SK-N-SH (cell line): Measurements from ENCODE around the gene RAB30. TPM values are rescaled to one million over a fixed set of nuclear protein-coding genes. Genes with fewer than 3 reads are reported as not detected.

Experiments used
- CTCF ChIA-PET: fragments of 300-600, 350-600 bp; formaldehyde crosslinking; extraction: SDS; loops from one replicate; lab custom pipeline; 2021; lab: Yijun Ruan, JAX
- POLR2A ChIA-PET: fragments of 350-600 bp; sonication (Branson Sonifier 250); formaldehyde crosslinking; extraction: SDS; loops from one replicate; lab custom pipeline; 2020; ENCODE audit warnings: antibody characterized with exemption, inconsistent platforms; lab: Yijun Ruan, JAX
- DNase-seq: peaks from one replicate; pipeline ENCODE4 v3.0.0; 2012
- H2AFZ ChIP-seq: fragments of 200-600 bp; sonication (generic); 2 replicates; pipeline ENCODE4 v1.8.1; 2016; ENCODE audit warnings: antibody characterized with exemption, mild to moderate bottlenecking, low read depth
- H3F3A ChIP-seq: fragments of 200-600 bp; sonication (generic); replicated peaks from 2 replicates; pipeline ENCODE3; 2016; ENCODE audit warnings: antibody characterized with exemption, mild to moderate bottlenecking; ENCODE audit not compliant: insufficient read depth
- H3K27ac ChIP-seq, 2 experiments: fragments of 200-500 bp in 1 of 2; fragments of 200-600 bp in 1 of 2; sonication (Bioruptor generic) in 1 of 2; sonication (generic), shearing (Covaris generic) in 1 of 2; 2 replicates each; pipeline versions ENCODE4 v1.5.1 to v1.6.1; 2014 to 2016; ENCODE audit warnings: low read depth in 2 of 2, inconsistent platforms in 1 of 2, low read length in 1 of 2, mild to moderate bottlenecking in 1 of 2, mixed read lengths in 1 of 2
- H3K27me3 ChIP-seq: fragments of 200-600 bp; sonication (generic), shearing (Covaris generic); 2 replicates; pipeline ENCODE4 v1.6.1; 2016; ENCODE audit warnings: mixed run types; ENCODE audit not compliant: insufficient read depth
- H3K36me3 ChIP-seq, 2 experiments: fragments of 200-500 bp in 1 of 2; fragments of 200-600 bp in 1 of 2; sonication (Bioruptor generic) in 1 of 2; sonication (generic) in 1 of 2; replicated peaks in 1 of 2; 2 replicates each; pipeline versions ENCODE3 to v1.5.1; 2014 to 2016; ENCODE audit warnings: low read length in 1 of 2, mild to moderate bottlenecking in 1 of 2; ENCODE audit not compliant: insufficient read depth in 2 of 2, control insufficient read depth in 1 of 2
- H3K4me1 ChIP-seq, 2 experiments: fragments of 200-500 bp in 1 of 2; fragments of 200-600 bp in 1 of 2; sonication (Bioruptor generic) in 1 of 2; sonication (generic), shearing (Covaris generic) in 1 of 2; 2 replicates each; pipeline versions ENCODE4 v1.5.1 to v1.6.1; 2014 to 2016; ENCODE audit warnings: low read depth in 1 of 2, low read length in 1 of 2, mixed run types in 1 of 2; ENCODE audit not compliant: insufficient read depth in 2 of 2, control insufficient read depth in 1 of 2
- H3K4me2 ChIP-seq: fragments of 200-600 bp; sonication (generic), shearing (Covaris generic); 2 replicates; pipeline ENCODE4 v1.6.1; 2017; ENCODE audit warnings: mixed run types
- H3K4me3 ChIP-seq, 2 experiments: fragments of 200-500 bp in 1 of 2; fragments of 200-600 bp in 1 of 2; sonication (Bioruptor generic) in 1 of 2; sonication (generic), shearing (Covaris generic) in 1 of 2; 2 replicates each; pipeline versions ENCODE4 v1.5.1 to v1.8.1; 2014 to 2016; ENCODE audit warnings: low read depth in 2 of 2, inconsistent platforms in 1 of 2, low read length in 1 of 2, mild to moderate bottlenecking in 1 of 2, mixed read lengths in 1 of 2, moderate library complexity in 1 of 2
- H3K79me2 ChIP-seq: fragments of 200-600 bp; sonication (generic); 2 replicates; pipeline ENCODE4 v1.8.1; 2017; ENCODE audit warnings: mild to moderate bottlenecking; ENCODE audit not compliant: insufficient read depth
- H3K9ac ChIP-seq: fragments of 200-600 bp; sonication (generic); 2 replicates; pipeline ENCODE4 v1.6.1; 2017; ENCODE audit warnings: mixed run types
- H3K9me2 ChIP-seq: fragments of 200-600 bp; sonication (generic); 2 replicates; pipeline ENCODE4 v1.6.1; 2017; ENCODE audit warnings: mixed run types
- H3K9me3 ChIP-seq: fragments of 200-600 bp; sonication (generic); 2 replicates; pipeline ENCODE4 v1.6.1; 2017; ENCODE audit warnings: mixed run types, mild to moderate bottlenecking, moderate library complexity
- H4K20me1 ChIP-seq: fragments of 200-600 bp; sonication (generic); 2 replicates; pipeline ENCODE4 v1.6.1; 2017; ENCODE audit warnings: mild to moderate bottlenecking, mixed run types; ENCODE audit not compliant: insufficient read depth
- CHD2 ChIP-seq: fragments of 150-350 bp; IDR thresholded peaks from 2 replicates; pipeline ENCODE4 v1.6.1; 2018; ENCODE audit warnings: low read length; ENCODE audit not compliant: partially characterized antibody
- ELF1 ChIP-seq: IDR thresholded peaks from 2 replicates; pipeline ENCODE4 v1.4.0; 2012
- EZH2phosphoT487 ChIP-seq: fragments of 200-600 bp; sonication (generic); IDR thresholded peaks from 2 replicates; pipeline ENCODE4 v1.6.1; 2017; ENCODE audit warnings: low read depth, mixed run types, mild to moderate bottlenecking, antibody characterized with exemption, moderate library complexity, borderline replicate concordance
- FOSL2 ChIP-seq: IDR thresholded peaks from 2 replicates; pipeline ENCODE4 v1.4.0; 2012; ENCODE audit warnings: low read depth, mild to moderate bottlenecking, moderate library complexity, borderline replicate concordance
- FOXJ3 ChIP-seq: sonication (generic); formaldehyde crosslinking; IDR thresholded peaks from 2 replicates; pipeline ENCODE4 v1.5.1; 2020; ENCODE audit warnings: mild to moderate bottlenecking, missing genetic modification reagents
- GABPA ChIP-seq: IDR thresholded peaks from 2 replicates; pipeline ENCODE4 v1.4.0; 2012; ENCODE audit warnings: low read depth, mild to moderate bottlenecking
- IRF3 ChIP-seq: fragments of 150-350 bp; IDR thresholded peaks from 2 replicates; pipeline ENCODE4 v1.6.1; 2016; ENCODE audit warnings: mild to moderate bottlenecking, low read depth, low read length
- JUND ChIP-seq: IDR thresholded peaks from 2 replicates; pipeline ENCODE4 v1.4.0; 2012
- MAX ChIP-seq: IDR thresholded peaks from 2 replicates; pipeline ENCODE4 v1.4.0; 2012; ENCODE audit warnings: low read depth
- MXI1 ChIP-seq: IDR thresholded peaks from 2 replicates; pipeline ENCODE4 v1.6.1; 2012; ENCODE audit warnings: mild to moderate bottlenecking, low read depth, low read length, improper control_type of control experiment
- NFIC ChIP-seq: IDR thresholded peaks from 2 replicates; pipeline ENCODE4 v1.4.0; 2012; ENCODE audit warnings: borderline replicate concordance
- NRF1 ChIP-seq: IDR thresholded peaks from 2 replicates; pipeline ENCODE4 v1.6.1; 2012; ENCODE audit warnings: low read depth, mild to moderate bottlenecking, low read length
- PBX3 ChIP-seq: IDR thresholded peaks from 2 replicates; pipeline ENCODE4; 2012
- POLR2AphosphoS5 ChIP-seq: IDR thresholded peaks from 2 replicates; pipeline ENCODE4 v1.6.1; 2012; ENCODE audit warnings: low read depth, low read length
- RAD21 ChIP-seq: IDR thresholded peaks from 2 replicates; pipeline ENCODE4 v1.6.1; 2012; ENCODE audit warnings: mild to moderate bottlenecking, low read length
- RCOR1 ChIP-seq: fragments of 150-350 bp; IDR thresholded peaks from 2 replicates; pipeline ENCODE4 v1.6.1; 2017; ENCODE audit warnings: antibody characterized with exemption, low read length
- REST ChIP-seq: IDR thresholded peaks from 2 replicates; pipeline ENCODE4 v1.6.1; 2012; ENCODE audit warnings: mild to moderate bottlenecking, low read depth, low read length, moderate library complexity
- SMC3 ChIP-seq: IDR thresholded peaks from 2 replicates; pipeline ENCODE4 v1.6.1; 2012; ENCODE audit warnings: low read depth, low read length, improper control_type of control experiment
- TAF1 ChIP-seq: IDR thresholded peaks from 2 replicates; pipeline ENCODE4 v1.6.1; 2012; ENCODE audit warnings: low read depth, mild to moderate bottlenecking, low read length, moderate library complexity, borderline replicate concordance
- TCF12 ChIP-seq: IDR thresholded peaks from 2 replicates; pipeline ENCODE4 v1.4.0; 2012
- USF1 ChIP-seq: IDR thresholded peaks from 2 replicates; pipeline ENCODE4 v1.4.0; 2012; ENCODE audit warnings: low read depth, borderline replicate concordance
- YY1 ChIP-seq: IDR thresholded peaks from 2 replicates; pipeline ENCODE4 v1.4.0; 2012; ENCODE audit warnings: low read depth, mild to moderate bottlenecking
- ZBTB33 ChIP-seq: IDR thresholded peaks from 2 replicates; pipeline ENCODE4 v1.4.0; 2012; ENCODE audit warnings: low read depth, borderline replicate concordance
- WGBS: methylation state at CpG from one replicate; pipeline ENCODE4 v1.1.6; 2017; ENCODE audit warnings: low lambda C conversion rate; 5-methylcytosine and 5-hydroxymethylcytosine counted together
- polyA plus RNA-seq, 3 experiments: library from polyadenylated mRNA; depleted of rRNA; stranded (reverse); fragments of >200 nt; gene quantifications; 2 replicates each; pipeline ENCODE4 v1.2.3, GENCODE V29; 2012

The RAB30 gene
- polyA plus RNA-seq (2012; rRNA removed) = 3.3 and 4.5 TPM in 2 replicates
- 3.3 and 4.4 TPM in 2 replicates for polyA plus RNA-seq (2012; cell fraction: cytosol; rRNA removed)
- polyA plus RNA-seq (2012; cell fraction: nucleus; rRNA removed) = 1.8 and 3.7 TPM in 2 replicates

GRCh38 chr11:83071567-83072349 lies at the start of gene RAB30:
RAB30 (minus strand) TSS chr11:83071897; CDS start chr11:82997316, 74,581 bp downstream.
- ChIA-PET CTCF (interaction anchor here (1.4 to 1.8 kb wide), 3 partner anchors 10 to 178 kb away, joined by 4 to 5 read pairs (median 5); no protein-coding TSS in a partner anchor), POLR2A (interaction anchor here (1.1 to 2.3 kb wide), 5 partner anchors 17 to 171 kb away, joined by 3 to 14 read pairs (median 6); partner anchors contain the start of genes PCF11 and PRCP)
- H3K9ac ChIP-seq = peak within 1 kb of the TSS; percentile 96
- H2AFZ ChIP-seq = peak within 1 kb of the TSS; percentile 80
- H3K27me3 ChIP-seq = no peaks in the 10 kb centered on the region
- peaks cover 83% of the 10 kb centered on the region for H3K79me2 ChIP-seq
- no peaks in the 10 kb centered on the region for H4K20me1 ChIP-seq
- H3K9me2 ChIP-seq = no peaks in the 10 kb centered on the region
- H3K27ac ChIP-seq = peak within 1 kb of the TSS; percentile 86 to 92
- no peaks in the 10 kb centered on the region for H3K9me3 ChIP-seq
- H3K4me3 ChIP-seq = peak within 1 kb of the TSS; percentile 79 to 86
- H3F3A ChIP-seq = peaks cover 9% of the 10 kb centered on the region
- DNase-seq = peak; percentile 87
- peak within 1 kb of the TSS; percentile 86 for H3K4me2 ChIP-seq
- H3K36me3 ChIP-seq = peaks cover 11 to 30% of the 10 kb centered on the region in 2 experiments
- H3K4me1 ChIP-seq = peaks cover 9 to 23% of the 10 kb centered on the region in 2 experiments; a peak in 2 of 4 replicates
- 3% methylated on average over 27 of the region's 35 CpGs for WGBS
- TF ChIP-seq MAX (peak; percentile 56; the same call in 1 of the 2 replicates), TCF12 (peak; percentile 45), FOXJ3 (0 out of 2 replicates have a peak, but pooled peaks have one; percentile 73), RAD21 (peak; percentile 45), TAF1 (peak; percentile 78), JUND (peak; percentile 59), RCOR1 (no peak), MXI1 (peak; percentile 77), EZH2phosphoT487 (no peak), NRF1 (peak; percentile 74), PBX3 (peak; percentile 13; the same call in 1 of the 2 replicates), CHD2 (peak; percentile 76), GABPA (no peak), YY1 (peak; percentile 97), IRF3 (no peak; the same call in 1 of the 2 replicates), USF1 (no peak), REST (0 out of 2 replicates have a peak, but pooled peaks have one; percentile 18), ELF1 (no peak), NFIC (no peak), SMC3 (no peak), POLR2AphosphoS5 (peak; percentile 97), ZBTB33 (no peak), FOSL2 (peak; percentile 72; the same call in 1 of the 2 replicates)
